AG08396 (cell line): ENCODE measurements around the gene B9D1.

Source experiments
- DNase-seq: peaks from one replicate; pipeline ENCODE4 v3.0.0; 2012; ENCODE audit warnings: low spot score, mixed read lengths

The B9D1 gene

GRCh38 chr17:19301973-19302372, 60.5 kb downstream of the B9D1 start:
- no peak for DNase-seq

- no peak for DNase-seq
These were observed 61.1 kb downstream of the B9D1 start for GRCh38 chr17:19301274-19301951.

- DNase-seq = no peak
These were observed 62.7 kb downstream of the B9D1 start for GRCh38 chr17:19299866-19300265.

GRCh38 chr17:19299214-19299747, 63.2 kb downstream of the B9D1 start:
- DNase-seq = no peak

GRCh38 chr17:19298569-19299213, 63.8 kb downstream of the B9D1 start:
- DNase-seq = no peak

- DNase-seq = no peak
These were observed 65.4 kb downstream of the B9D1 start for GRCh38 chr17:19296786-19297778.

GRCh38 chr17:19295473-19296135, 66.9 kb downstream of the B9D1 start:
- no peak for DNase-seq

GRCh38 chr17:19294443-19294842, 68.1 kb downstream of the B9D1 start:
- no peak for DNase-seq
